ENCODE results near the gene BRPF1.
A peak's percentile ranks its signal among the peaks of the same experiment; 100 is the strongest.

The BRPF1 gene

DNA sequence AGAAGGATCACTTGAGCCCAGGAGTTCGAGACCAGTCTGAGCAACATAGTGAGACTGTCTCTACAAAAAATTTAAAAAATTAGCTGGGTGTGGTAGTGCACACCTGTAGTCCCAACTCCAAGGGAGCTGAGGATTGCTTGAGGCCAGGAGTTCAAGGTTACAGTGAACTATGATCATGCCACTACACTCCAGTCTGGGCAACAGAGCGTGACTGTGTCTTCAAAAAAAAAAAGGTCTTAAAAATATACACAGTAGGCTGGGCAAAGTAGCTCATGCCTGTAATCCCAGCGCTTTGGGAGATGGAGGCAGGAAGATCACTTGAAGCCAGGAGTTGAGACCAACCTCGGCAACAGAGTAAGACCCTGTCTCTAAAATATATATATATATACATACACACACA is 49.4 kb downstream of the BRPF1 start:
- no peak overlapping the region for H3K4me3 ChIP-seq (replicated peaks; ENCODE audit: low read depth, low read length)
- DNase-seq (ENCODE audit: low read depth) = no peak
- TF ChIP-seq, protein P1, sequence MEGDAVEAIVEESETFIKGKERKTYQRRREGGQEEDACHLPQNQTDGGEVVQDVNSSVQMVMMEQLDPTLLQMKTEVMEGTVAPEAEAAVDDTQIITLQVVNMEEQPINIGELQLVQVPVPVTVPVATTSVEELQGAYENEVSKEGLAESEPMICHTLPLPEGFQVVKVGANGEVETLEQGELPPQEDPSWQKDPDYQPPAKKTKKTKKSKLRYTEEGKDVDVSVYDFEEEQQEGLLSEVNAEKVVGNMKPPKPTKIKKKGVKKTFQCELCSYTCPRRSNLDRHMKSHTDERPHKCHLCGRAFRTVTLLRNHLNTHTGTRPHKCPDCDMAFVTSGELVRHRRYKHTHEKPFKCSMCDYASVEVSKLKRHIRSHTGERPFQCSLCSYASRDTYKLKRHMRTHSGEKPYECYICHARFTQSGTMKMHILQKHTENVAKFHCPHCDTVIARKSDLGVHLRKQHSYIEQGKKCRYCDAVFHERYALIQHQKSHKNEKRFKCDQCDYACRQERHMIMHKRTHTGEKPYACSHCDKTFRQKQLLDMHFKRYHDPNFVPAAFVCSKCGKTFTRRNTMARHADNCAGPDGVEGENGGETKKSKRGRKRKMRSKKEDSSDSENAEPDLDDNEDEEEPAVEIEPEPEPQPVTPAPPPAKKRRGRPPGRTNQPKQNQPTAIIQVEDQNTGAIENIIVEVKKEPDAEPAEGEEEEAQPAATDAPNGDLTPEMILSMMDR (IDR thresholded peaks at IDR 0.05; ENCODE audit: low read length, missing control alignments) = no peak

DNA sequence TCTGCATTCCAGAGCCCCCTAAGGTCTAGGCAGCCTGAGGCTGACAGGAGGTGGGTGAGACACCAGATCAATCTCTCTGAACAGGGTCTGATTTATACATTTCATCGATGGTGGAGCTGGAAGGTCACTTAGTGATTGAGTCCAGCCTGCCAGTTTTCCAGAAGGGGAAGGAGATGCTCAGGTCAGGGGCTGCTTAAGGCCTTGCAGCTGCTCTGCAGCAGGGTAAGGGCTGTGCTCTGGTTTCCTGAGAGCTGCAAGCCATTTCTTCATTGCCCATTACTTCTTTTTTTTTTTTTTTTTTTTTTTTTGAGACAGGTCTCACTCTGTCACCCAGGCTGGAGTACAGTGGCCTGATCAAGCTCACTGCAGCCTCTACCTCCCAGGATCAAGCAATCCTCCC is 50.0 kb downstream of the BRPF1 start:
- TF ChIP-seq, protein P1 (IDR thresholded peaks at IDR 0.05; ENCODE audit: low read length, missing control alignments) = no peak
- DNase-seq (ENCODE audit: low read depth) = no peak
- no peak overlapping the region for H3K4me3 ChIP-seq (replicated peaks; ENCODE audit: low read depth, low read length)

DNA sequence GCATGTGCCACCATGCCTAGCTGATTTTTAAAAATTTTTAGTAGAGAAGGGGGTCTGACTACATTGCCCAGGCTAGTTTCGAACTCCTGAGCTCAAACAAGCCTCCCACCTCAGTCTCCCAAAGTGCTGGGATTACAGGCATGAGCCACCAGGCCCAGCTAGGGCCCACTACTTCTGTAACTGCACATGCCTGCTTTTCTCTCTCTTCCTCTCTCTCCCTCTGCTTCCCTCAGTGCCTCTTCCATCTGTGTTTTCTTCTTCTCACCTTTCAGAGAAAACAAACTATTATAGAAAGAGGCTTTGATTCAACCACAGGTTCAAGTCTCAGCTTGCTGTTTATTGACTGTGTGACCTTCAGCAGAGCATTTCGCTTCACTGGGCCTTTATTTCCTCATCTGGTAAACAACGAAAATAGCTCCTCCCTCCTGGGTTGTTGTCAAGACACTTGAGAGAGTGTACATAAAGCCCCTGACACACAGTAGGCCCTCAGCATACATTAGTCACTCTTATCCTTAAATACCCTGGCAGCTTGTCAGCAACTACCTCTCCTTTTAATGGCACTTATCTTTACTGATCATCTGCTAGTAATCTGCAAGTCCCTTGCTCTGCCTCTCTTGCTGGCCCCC is 50.6 kb downstream of the BRPF1 start:
- no peak for DNase-seq (ENCODE audit: low read depth)
- H3K4me3 ChIP-seq (replicated peaks; ENCODE audit: low read depth, low read length) = no peak overlapping the region
- TF ChIP-seq, protein P1 (IDR thresholded peaks at IDR 0.05; ENCODE audit: low read length, missing control alignments) = no peak

DNA sequence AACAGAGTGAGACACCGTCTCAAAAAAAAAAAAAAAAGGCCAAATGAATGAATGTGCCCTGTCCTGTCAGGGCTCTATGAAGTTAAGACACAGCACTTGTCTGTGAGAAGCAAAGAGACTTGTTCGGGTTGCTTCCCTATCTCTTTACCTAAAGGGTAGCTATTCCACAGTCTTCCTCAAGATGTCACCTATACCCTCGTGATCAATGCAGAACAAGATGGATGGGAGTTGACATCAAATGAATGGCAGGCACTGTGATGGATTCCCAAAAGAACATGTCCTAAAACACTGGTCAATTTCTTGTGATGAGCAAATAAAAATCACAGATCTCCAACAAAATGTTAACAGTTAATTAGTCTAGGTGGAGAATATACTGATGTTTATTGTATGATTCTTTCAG is 51.2 kb downstream of the BRPF1 start:
- no peak for DNase-seq (ENCODE audit: low read depth)

DNA sequence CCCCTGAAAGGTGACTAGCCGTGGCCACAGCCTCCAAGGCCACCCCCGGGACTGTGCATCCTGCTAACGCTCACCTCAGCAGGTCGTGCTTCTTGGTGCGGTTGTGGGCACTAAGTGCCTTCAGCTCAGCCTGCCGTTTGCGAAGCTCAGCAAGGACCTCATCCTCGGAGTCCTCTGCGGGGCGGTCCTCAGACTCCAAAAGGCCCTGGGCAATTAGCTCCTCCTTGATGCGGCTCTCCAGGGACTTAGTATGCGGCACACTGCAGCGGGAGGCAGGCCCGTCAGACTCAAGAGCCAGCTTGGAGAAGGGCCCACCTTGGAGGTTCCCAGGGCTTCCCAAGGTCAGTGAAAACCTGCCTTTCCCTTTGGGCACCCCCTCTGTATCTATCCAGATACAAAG is 52.4 kb downstream of the BRPF1 start:
- TF ChIP-seq, protein P1 (IDR thresholded peaks at IDR 0.05; ENCODE audit: low read length, missing control alignments) = no peak
- no peak overlapping the region for H3K4me3 ChIP-seq (replicated peaks; ENCODE audit: low read depth, low read length)

More for the DNA sequence above, 51.2 kb downstream of the BRPF1 start:
- TF ChIP-seq, protein P1 (IDR thresholded peaks at IDR 0.05; ENCODE audit: low read length, missing control alignments) = peak; percentile 6
- H3K4me3 ChIP-seq (replicated peaks; ENCODE audit: low read depth, low read length) = no peak overlapping the region

DNA sequence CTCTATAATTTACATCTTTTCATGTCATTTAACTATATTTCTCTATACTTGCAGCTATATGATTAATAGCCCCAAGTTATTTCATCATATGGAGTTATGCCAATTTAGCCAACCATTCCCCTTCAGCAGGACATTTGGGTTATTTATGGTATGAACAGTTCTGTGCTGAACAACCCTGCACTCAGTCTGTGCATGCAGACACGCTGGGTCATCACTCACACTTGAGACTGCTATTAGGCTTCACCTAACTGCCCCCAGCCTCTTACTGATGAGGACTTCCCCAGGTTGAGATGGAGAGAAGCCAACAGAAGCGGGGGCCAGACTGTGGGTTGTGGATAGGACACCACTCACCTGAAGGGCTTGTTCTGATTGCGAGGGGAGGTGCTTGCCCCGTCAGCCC is 53.4 kb downstream of the BRPF1 start:
- TF ChIP-seq, protein P1 (IDR thresholded peaks at IDR 0.05; ENCODE audit: low read length, missing control alignments) = no peak
- DNase-seq (ENCODE audit: low read depth) = peak; percentile 33

More for the DNA sequence above, 52.4 kb downstream of the BRPF1 start:
- DNase-seq (ENCODE audit: low read depth) = no peak

DNA sequence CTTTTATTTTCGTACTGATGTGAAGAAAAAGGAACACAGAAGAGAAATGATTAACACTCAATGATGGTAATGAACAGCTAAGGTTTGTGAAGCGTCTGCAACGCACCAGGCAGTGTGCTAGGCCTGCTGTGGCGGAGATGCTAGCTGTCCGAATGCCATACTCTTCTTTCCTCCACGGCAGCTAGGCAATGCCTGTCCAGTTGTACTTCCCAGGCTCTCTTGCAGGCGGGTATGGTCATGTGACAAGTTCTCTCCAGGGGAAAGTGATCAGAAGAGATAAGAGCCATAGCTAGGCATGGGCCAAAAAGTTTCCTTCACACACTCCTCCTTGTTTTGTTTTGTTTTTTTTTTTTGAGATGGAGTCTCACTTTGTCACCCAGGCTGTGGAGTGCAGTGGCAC is 54.1 kb downstream of the BRPF1 start:
- TF ChIP-seq, protein P1 (IDR thresholded peaks at IDR 0.05; ENCODE audit: low read length, missing control alignments) = no peak
- no peak overlapping the region for H3K4me3 ChIP-seq (replicated peaks; ENCODE audit: low read depth, low read length)
- no peak for DNase-seq (ENCODE audit: low read depth)

More for the DNA sequence above, 53.4 kb downstream of the BRPF1 start:
- H3K4me3 ChIP-seq (replicated peaks; ENCODE audit: low read depth, low read length) = no peak overlapping the region
